Suprapubic skin (tissue), 4 donors: ENCODE data around the gene MYBPHL. TPM values are rescaled to one million over a fixed set of nuclear protein-coding genes. Genes with fewer than 3 reads are reported as not detected.

Experiments used
- DNase-seq, 2 donors: peaks; one replicate each; pipeline ENCODE4 v3.0.0-alpha.2; 2019; ENCODE audit warnings: low spot score in 2 of 2
- H3K27ac ChIP-seq: fragments of 200-600 bp; sonication (generic); one replicate; pipeline ENCODE4 v1.5.1; 2019
- H3K27me3 ChIP-seq: fragments of 200-600 bp; sonication (generic); one replicate; pipeline ENCODE4 v1.5.1; 2019
- H3K36me3 ChIP-seq: fragments of 200-600 bp; sonication (generic); one replicate; pipeline ENCODE4 v1.5.1; 2019
- H3K4me1 ChIP-seq: fragments of 200-600 bp; sonication (generic); one replicate; pipeline ENCODE4 v1.5.1; 2019
- H3K4me3 ChIP-seq: fragments of 200-600 bp; sonication (generic); one replicate; pipeline ENCODE4 v1.5.1; 2019; ENCODE audit warnings: mild to moderate bottlenecking
- H3K9me3 ChIP-seq: fragments of 200-600 bp; sonication (generic); one replicate; pipeline ENCODE4 v1.5.1; 2019
- EP300 ChIP-seq: sonication (generic); formaldehyde crosslinking; IDR thresholded peaks from one replicate; pipeline ENCODE4 v1.6.1; 2017; ENCODE audit warnings: antibody characterized with exemption
- POLR2A ChIP-seq, 2 donors: fragments of 450-650 bp; IDR thresholded peaks; one replicate each; pipeline ENCODE4 v1.6.1; 2017; ENCODE audit warnings: antibody characterized with exemption in 2 of 2, mild to moderate bottlenecking in 2 of 2, moderate library complexity in 2 of 2
- POLR2AphosphoS5 ChIP-seq, 3 donors: sonication (generic); formaldehyde crosslinking; IDR thresholded peaks; one replicate each; pipeline ENCODE4 v1.6.1; 2017; ENCODE audit warnings: antibody characterized with exemption in 3 of 3
- WGBS: methylation state at CpG from one replicate; pipeline ENCODE4 v1.1.5; 2018; 5-methylcytosine and 5-hydroxymethylcytosine counted together
- total RNA-seq, 4 donors: library from RNA; depleted of rRNA; stranded (reverse); fragments of >200 nt; gene quantifications; one replicate each; pipeline ENCODE4 v1.1.0, GENCODE V29; 2016
- TF ChIP-seq, protein P1 (sequence below), 2 donors: fragments of 200-600 bp in 1 of 2; fragments of 450-650 bp in 1 of 2; sonication (generic) in 1 of 2; IDR thresholded peaks; one replicate each; pipeline ENCODE4 v1.5.1; 2016 to 2019; ENCODE audit warnings: antibody characterized with exemption in 2 of 2, mild to moderate bottlenecking in 1 of 2, moderate library complexity in 1 of 2

MYBPHL gene
- total RNA-seq, 4 donors from 2014 or later = not detected

DNA sequence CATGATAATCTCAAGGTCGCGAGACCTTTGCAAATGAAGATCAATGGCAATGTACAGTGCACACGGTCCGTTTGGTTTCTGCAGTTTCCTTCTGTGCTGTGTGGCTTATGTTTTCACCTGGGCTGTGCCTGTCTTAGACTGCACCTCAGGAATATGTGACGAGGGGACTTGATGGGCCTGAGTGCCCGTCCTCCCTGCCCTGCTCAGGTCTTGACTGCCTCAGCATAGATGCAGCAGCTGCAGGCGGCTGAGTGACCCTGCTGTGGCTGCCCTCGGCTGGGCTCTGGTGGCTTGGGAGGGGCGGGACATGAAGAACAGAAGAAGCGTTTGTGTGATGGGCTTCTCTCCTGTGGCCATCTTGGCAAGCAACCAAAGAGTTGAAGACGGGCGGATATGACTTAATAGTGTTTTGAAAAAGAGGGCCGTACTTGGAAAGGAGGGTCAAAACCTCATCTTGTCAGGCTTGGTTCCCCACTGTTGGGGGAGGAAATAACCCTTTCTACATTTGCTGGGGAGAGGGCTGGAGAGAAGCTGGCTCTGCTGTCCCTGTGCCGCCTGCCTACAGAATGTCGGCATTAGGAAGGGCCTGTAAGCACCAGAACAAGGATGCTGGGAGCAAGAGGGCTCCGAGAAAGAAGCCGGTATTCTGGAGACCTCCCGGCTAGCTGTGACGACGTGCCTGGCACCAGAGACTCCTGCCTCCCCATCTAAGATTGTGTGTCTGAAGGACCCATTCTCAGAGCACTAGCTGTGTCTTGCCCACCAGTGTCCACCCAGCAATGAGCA is 7.1 kb downstream of the MYBPHL start:
- no peak overlapping the region for H3K4me3 ChIP-seq
- H3K4me1 ChIP-seq = peaks cover 35% of the 10 kb centered on the region
- TF ChIP-seq POLR2AphosphoS5 (IDR thresholded peaks at IDR 0.05) = no peak
- TF ChIP-seq, protein P1, sequence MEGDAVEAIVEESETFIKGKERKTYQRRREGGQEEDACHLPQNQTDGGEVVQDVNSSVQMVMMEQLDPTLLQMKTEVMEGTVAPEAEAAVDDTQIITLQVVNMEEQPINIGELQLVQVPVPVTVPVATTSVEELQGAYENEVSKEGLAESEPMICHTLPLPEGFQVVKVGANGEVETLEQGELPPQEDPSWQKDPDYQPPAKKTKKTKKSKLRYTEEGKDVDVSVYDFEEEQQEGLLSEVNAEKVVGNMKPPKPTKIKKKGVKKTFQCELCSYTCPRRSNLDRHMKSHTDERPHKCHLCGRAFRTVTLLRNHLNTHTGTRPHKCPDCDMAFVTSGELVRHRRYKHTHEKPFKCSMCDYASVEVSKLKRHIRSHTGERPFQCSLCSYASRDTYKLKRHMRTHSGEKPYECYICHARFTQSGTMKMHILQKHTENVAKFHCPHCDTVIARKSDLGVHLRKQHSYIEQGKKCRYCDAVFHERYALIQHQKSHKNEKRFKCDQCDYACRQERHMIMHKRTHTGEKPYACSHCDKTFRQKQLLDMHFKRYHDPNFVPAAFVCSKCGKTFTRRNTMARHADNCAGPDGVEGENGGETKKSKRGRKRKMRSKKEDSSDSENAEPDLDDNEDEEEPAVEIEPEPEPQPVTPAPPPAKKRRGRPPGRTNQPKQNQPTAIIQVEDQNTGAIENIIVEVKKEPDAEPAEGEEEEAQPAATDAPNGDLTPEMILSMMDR (IDR thresholded peaks at IDR 0.05) = no peak
- no peak for TF ChIP-seq EP300
- TF ChIP-seq POLR2A (IDR thresholded peaks at IDR 0.05) = no peak
- H3K27me3 ChIP-seq = no peaks in the 10 kb centered on the region
- peak overlapping the region; percentile 7 for H3K27ac ChIP-seq
- no peaks in the 10 kb centered on the region for H3K9me3 ChIP-seq
- WGBS = 72% methylated on average over 20 of the region's 20 CpGs
- H3K36me3 ChIP-seq = no peaks in the 10 kb centered on the region
- no peak for DNase-seq

DNA sequence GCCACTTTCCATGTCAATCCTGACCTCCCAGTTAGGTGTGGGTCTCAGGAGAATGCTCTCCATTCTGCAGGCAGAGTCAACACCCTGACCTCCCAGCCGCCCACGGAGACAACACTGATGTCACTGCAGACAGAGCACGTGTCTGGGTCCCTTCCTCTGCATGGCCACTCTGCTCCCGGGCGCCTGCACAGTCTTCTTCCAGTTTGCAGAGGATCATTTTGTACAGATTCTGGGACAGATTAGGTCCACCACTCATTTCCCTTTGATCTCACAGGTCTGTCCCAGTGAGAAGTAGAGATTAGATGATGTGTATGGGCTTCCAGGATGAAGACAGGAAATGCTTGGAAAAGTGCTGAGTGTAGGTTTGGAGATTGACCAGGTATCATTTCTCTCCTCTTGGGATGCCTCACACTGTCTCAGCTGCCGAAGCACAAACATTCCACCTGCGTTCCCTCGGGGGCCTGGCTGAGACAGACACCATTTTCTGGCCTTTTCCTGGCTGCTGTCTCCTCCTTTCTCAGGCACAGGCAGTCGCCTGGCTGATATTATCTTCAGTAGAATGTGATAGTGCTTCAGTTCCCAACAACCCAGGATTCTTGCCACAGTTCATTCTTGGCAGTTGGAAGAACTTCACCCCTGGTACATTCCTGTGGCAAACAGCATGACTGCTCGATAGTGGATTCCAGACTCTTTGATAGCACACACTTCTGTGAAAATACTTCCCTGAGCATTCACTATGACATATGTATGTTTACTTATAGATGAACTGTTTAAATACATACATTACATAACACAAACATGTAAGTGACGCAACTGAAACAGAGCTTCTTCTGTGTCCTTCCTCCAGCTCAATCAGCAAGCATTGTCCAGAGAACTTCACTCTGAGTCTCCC is 7.9 kb downstream of the MYBPHL start:
- 22% methylated on average over 11 of the region's 11 CpGs for WGBS
- Histone ChIP-seq H3K4me3 (no peak overlapping the region), H3K4me1 (peaks cover 29% of the 10 kb centered on the region), H3K27me3 (no peaks in the 10 kb centered on the region), H3K36me3 (no peaks in the 10 kb centered on the region), H3K9me3 (no peaks in the 10 kb centered on the region), H3K27ac (peak overlapping the region; percentile 7)
- no peak for TF ChIP-seq POLR2A (IDR thresholded peaks at IDR 0.05)
- TF ChIP-seq POLR2AphosphoS5 (IDR thresholded peaks at IDR 0.05) = no peak
- TF ChIP-seq, protein P1 (IDR thresholded peaks at IDR 0.05) = no peak
- no peak for TF ChIP-seq EP300
- DNase-seq = no peak

DNA sequence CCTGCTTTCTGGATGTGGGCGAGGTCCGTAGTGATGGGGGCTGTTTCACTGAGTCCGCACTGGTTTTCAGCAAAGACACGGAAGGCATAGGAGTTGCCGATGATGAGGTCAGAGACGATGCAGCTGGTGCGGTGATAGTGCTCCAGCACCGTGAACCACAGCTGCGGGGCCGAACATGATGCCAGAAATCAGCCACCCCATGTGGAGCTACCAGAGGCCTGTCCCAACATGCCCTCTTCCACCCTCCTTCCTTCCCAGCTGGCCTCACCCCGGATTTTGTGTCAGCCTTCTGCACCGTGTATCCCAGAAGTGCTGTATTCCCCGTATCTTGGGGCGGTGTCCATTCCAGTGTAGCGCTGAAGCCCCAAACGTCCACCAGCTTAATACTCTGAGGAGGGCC is 10.0 kb downstream of the MYBPHL start:
- H3K36me3 ChIP-seq = no peaks in the 10 kb centered on the region
- peaks cover 25% of the 10 kb centered on the region for H3K4me1 ChIP-seq
- no peak overlapping the region for H3K4me3 ChIP-seq
- no peaks in the 10 kb centered on the region for H3K27me3 ChIP-seq
- H3K9me3 ChIP-seq = no peaks in the 10 kb centered on the region
- no peak for DNase-seq
- no peak for TF ChIP-seq EP300
- no peak for TF ChIP-seq POLR2AphosphoS5 (IDR thresholded peaks at IDR 0.05)
- no peak for TF ChIP-seq POLR2A (IDR thresholded peaks at IDR 0.05)
- TF ChIP-seq, protein P1 (IDR thresholded peaks at IDR 0.05) = no peak
- WGBS = 71% methylated on average over 15 of the region's 16 CpGs
- no peak overlapping the region for H3K27ac ChIP-seq

DNA sequence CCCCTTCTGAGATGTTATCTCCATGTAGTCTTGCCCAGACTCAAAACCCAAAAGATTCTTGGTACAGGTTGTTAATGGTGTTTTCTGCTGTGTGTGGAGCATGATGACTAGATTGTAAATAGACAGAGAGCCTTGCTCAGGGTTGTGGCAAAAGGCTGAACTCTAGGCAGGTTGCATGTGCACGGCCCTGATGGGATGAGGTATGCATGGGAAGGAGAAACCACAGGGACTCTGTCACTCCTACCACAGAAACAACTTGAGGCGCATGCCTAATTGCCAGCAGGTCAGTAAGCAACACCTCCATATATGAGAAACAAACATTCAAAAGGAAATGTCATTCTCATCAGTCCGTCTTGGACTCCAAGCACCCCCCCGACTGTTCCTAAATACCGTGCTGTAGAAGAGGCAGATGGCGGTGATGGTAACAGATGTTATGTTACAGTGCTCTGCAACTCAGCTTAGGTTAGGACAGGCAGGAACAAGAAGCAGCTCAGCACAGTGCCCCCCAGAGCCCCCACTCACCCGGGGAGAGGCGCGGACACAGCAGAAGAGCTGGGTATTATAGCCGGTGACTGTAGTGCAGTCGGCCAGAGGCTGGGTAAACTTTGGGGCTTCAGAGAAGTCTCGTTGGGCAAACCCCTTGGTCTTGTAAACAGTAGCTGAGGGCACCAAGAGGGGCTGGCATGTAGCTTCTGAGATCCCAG is 10.9 kb downstream of the MYBPHL start:
- H3K4me1 ChIP-seq = peaks cover 25% of the 10 kb centered on the region
- no peaks in the 10 kb centered on the region for H3K36me3 ChIP-seq
- TF ChIP-seq POLR2A (IDR thresholded peaks at IDR 0.05) (no peak), EP300 (no peak), POLR2AphosphoS5 (IDR thresholded peaks at IDR 0.05) (no peak)
- TF ChIP-seq, protein P1 (IDR thresholded peaks at IDR 0.05) = no peak
- no peaks in the 10 kb centered on the region for H3K27me3 ChIP-seq
- no peaks in the 10 kb centered on the region for H3K9me3 ChIP-seq
- no peak for DNase-seq
- no peak overlapping the region for H3K4me3 ChIP-seq
- H3K27ac ChIP-seq = no peak overlapping the region
- 75% methylated on average over 12 of the region's 12 CpGs for WGBS
